ENCODE measurements around the gene RUNX2. TPM values are rescaled to one million over a fixed set of nuclear protein-coding genes. Genes with fewer than 3 reads are reported as not detected.

RUNX2 gene
- total and polyA plus RNA-seq, 10 of the 15 experiments (the other 5 are each of a cell fraction or from before 2014, with no cell fraction given): 0.01 to 0.77 (median 0.15) TPM; not detected in 3

- no peaks in the 10 kb centered on the region for H4K20me1 ChIP-seq (ENCODE audit: control insufficient read depth, insufficient read depth)
- intact Hi-C loops (cut with micrococcal nuclease; ENCODE audit: unreplicated experiment) (no loop called here), in situ Hi-C loops (cut with MboI) (no loop called here)
- SMC1A ChIA-PET (ENCODE audit: uncharacterized antibody, unreplicated experiment): interaction anchor here (1.1 kb wide), 1 partner anchor 9 kb away, joined by 4 read pairs; no protein-coding TSS in a partner anchor
- H3K9ac ChIP-seq (ENCODE audit: control insufficient read depth, insufficient read depth, low read length): no peak overlapping the region
- no TSS peak for BruUV-seq (replicated peaks)
- no peaks in the 10 kb centered on the region; a peak in 1 of 4 replicates for H3K27me3 ChIP-seq (replicated peaks in 1 of 2; ENCODE audit: control insufficient read depth in 2 of 2, insufficient read depth in 2 of 2, low read length in 1 of 2)
- FAIRE-seq (no peak), DNase-seq (ENCODE audit: low read depth, low spot score) (no peak), ATAC-seq (no peak)
- POLR2A ChIA-PET: interaction anchor here (0.6 kb wide), 1 partner anchor 152 kb away, joined by 3 read pairs; no protein-coding TSS in a partner anchor
- RAD21 ChIA-PET (ENCODE audit: unreplicated experiment): interaction anchor here (0.8 kb wide), 1 partner anchor 884 kb away, joined by 3 read pairs; no protein-coding TSS in a partner anchor
- H2AFZ ChIP-seq (ENCODE audit: control insufficient read depth, low read depth, low read length): no peak overlapping the region
- 64% methylated on average over 2 of the region's 2 CpGs for WGBS (ENCODE audit: insufficient coverage, insufficient replicate concordance, low lambda C conversion rate, missing lambda C conversion rate)
- no peak overlapping the region for H3K4me2 ChIP-seq (ENCODE audit: control insufficient read depth, insufficient read depth)
- H3K79me2 ChIP-seq (ENCODE audit: control insufficient read depth, insufficient read depth, low read length): no peaks in the 10 kb centered on the region
- TF ChIP-seq STAT3 (IDR thresholded peaks at IDR 0.05; ENCODE audit: low read depth, low read length) (no peak), HDGF (IDR thresholded peaks at IDR 0.05) (no peak), MYB (IDR thresholded peaks at IDR 0.05; ENCODE audit: borderline replicate concordance, low read depth, low read length) (no peak), BACH1 (IDR thresholded peaks at IDR 0.05; ENCODE audit: borderline replicate concordance) (no peak), BCL11A (IDR thresholded peaks at IDR 0.05; ENCODE audit: low read depth, low read length) (no peak), YY1 (IDR thresholded peaks at IDR 0.05; ENCODE audit: low read depth, low read length) (no peak), CEBPZ (IDR thresholded peaks at IDR 0.05; ENCODE audit: low read depth, low read length) (no peak), GABPA (IDR thresholded peaks at IDR 0.05; ENCODE audit: low read depth) (no peak), PKNOX1 (IDR thresholded peaks at IDR 0.05) (no peak), BCLAF1 (IDR thresholded peaks at IDR 0.05) (no peak), TAF1 (IDR thresholded peaks at IDR 0.05; ENCODE audit: borderline replicate concordance, low read depth, low read length) (no peak), RB1 (IDR thresholded peaks at IDR 0.05; ENCODE audit: borderline replicate concordance) (no peak), WRNIP1 (IDR thresholded peaks at IDR 0.05; ENCODE audit: borderline replicate concordance, low read depth, low read length) (no peak)
- H3K9me3 ChIP-seq (replicated peaks; ENCODE audit: control insufficient read depth, insufficient read depth, low read length): no peaks in the 10 kb centered on the region
- H3K4me3 ChIP-seq: no peak overlapping the region
- CTCF ChIA-PET: no interaction called here
- H3K4me1 ChIP-seq (ENCODE audit: control insufficient read depth, insufficient read depth, low read length): no peaks in the 10 kb centered on the region
- no peaks in the 10 kb centered on the region for H3K36me3 ChIP-seq (ENCODE audit: control insufficient read depth in 2 of 2, insufficient read depth in 2 of 2, low read length in 1 of 2)
- no peak overlapping the region for H3K27ac ChIP-seq (ENCODE audit: control insufficient read depth, insufficient read depth)
These were observed 132.0 kb downstream of the RUNX2 start for GRCh38 chr6:45460166-45460565.
